KMS-11 (cell line): ENCODE data around the gene PYGM.

Experiments
- H2AFZ ChIP-seq: fragments of 200-600 bp; sonication (generic); 2 replicates; pipeline ENCODE4 v1.6.1; 2016; ENCODE audit warnings: antibody characterized with exemption, mixed run types, low read depth
- H3K27ac ChIP-seq: fragments of 200-600 bp; sonication (generic); 2 replicates; pipeline ENCODE4 v1.6.1; 2016; ENCODE audit warnings: mild to moderate bottlenecking, mixed run types
- H3K27me3 ChIP-seq: fragments of 200-600 bp; sonication (generic); 2 replicates; pipeline ENCODE4 v1.6.1; 2017; ENCODE audit warnings: mild to moderate bottlenecking, low read depth, mixed run types, moderate library complexity; ENCODE audit not compliant: insufficient read depth
- H3K36me3 ChIP-seq: fragments of 200-600 bp; sonication (generic); 2 replicates; pipeline ENCODE4 v1.6.1; 2017; ENCODE audit warnings: mild to moderate bottlenecking, mixed run types; ENCODE audit not compliant: insufficient read depth
- H3K4me1 ChIP-seq: fragments of 200-600 bp; sonication (generic); 2 replicates; pipeline ENCODE4 v1.6.1; 2016; ENCODE audit warnings: mild to moderate bottlenecking, low read depth, mixed run types; ENCODE audit not compliant: poor library complexity, severe bottlenecking
- H3K4me2 ChIP-seq: fragments of 200-600 bp; sonication (generic); 2 replicates; pipeline ENCODE4 v1.7.0; 2016; ENCODE audit warnings: mild to moderate bottlenecking, mixed run types
- H3K4me3 ChIP-seq: fragments of 200-600 bp; sonication (generic); IDR thresholded peaks from 2 replicates; pipeline ENCODE4 v1.6.1; 2017; ENCODE audit warnings: low read depth, low read length, mixed read lengths; ENCODE audit not compliant: insufficient read depth
- H3K79me2 ChIP-seq: fragments of 200-600 bp; sonication (generic); 2 replicates; pipeline ENCODE4 v1.6.1; 2016; ENCODE audit warnings: low read depth, mixed run types; ENCODE audit not compliant: insufficient read depth
- H3K9ac ChIP-seq: fragments of 200-600 bp; sonication (generic); 2 replicates; pipeline ENCODE4 v1.6.1; 2016; ENCODE audit warnings: mild to moderate bottlenecking, mixed run types
- H4K20me1 ChIP-seq: fragments of 200-600 bp; sonication (generic); 2 replicates; pipeline ENCODE4 v1.6.1; 2016; ENCODE audit warnings: mild to moderate bottlenecking, mixed run types; ENCODE audit not compliant: insufficient read depth
- CTCF ChIP-seq: fragments of 200-600 bp; sonication (generic); conservative IDR thresholded peaks from 2 replicates; pipeline ENCODE4 v1.6.1; 2017; ENCODE audit warnings: low read depth, mild to moderate bottlenecking, antibody characterized with exemption, low read length, moderate library complexity, mixed read lengths

PYGM gene

DNA sequence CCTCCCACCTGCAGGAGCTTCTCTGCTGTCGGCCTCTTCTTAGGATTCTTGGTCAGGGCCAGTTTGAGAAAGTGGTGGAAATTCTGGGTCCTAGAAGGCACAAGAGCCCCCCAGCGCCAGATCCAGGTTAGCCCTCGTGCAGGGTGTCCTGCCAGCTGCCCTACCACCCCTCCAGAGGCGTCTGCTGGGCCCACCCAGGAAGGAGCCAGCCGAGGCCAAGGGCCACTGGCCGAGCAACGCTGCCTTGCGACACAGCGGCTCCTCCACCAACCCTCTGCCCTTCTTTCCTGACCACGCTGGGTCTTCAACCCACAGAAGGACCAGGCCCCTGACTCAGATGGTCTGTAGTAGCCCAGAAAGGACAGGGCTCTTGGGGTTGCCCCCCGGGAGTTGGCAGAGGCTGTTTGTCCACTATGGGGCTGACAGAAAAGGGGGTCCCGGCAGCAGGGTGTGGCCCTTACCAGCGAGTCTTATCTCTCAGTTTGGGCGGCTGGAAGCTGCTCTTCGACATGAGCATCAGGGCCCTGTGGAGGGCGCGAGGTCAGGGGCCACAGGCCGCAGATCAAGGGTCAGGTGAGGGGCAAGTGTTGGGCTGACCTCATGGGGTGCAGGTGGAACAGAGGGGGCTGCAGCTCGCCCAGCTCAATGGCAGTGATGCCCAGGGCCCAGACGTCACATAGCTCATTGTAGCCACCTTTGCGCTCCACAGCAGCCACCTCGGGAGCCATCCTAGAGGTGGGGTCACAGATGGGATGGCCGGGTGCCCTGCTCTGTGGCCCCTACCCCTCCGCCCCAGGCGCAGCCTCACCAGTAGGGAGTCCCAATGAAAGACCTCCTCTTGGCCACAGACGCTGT, 40.8 kb upstream of the PYGM start:
- TF ChIP-seq CTCF, result no peak
- no peak overlapping the region for H3K9ac ChIP-seq

GRCh38 chr11:64799623-64800302, 40.0 kb upstream of the PYGM start:
- H2AFZ ChIP-seq, result no peak overlapping the region
- peaks cover 12% of the 10 kb centered on the region for H3K4me1 ChIP-seq
- no peak overlapping the region for H3K27ac ChIP-seq
- TF ChIP-seq CTCF, result no peak
- no peak overlapping the region for H3K4me3 ChIP-seq
- H3K79me2 ChIP-seq, result no peaks in the 10 kb centered on the region
- no peak overlapping the region for H3K4me2 ChIP-seq
- H3K36me3 ChIP-seq, result no peaks in the 10 kb centered on the region
- H3K9ac ChIP-seq, result no peak overlapping the region
- H4K20me1 ChIP-seq, result no peaks in the 10 kb centered on the region
- no peaks in the 10 kb centered on the region for H3K27me3 ChIP-seq

More for the DNA sequence above, 40.8 kb upstream of the PYGM start:
- no peaks in the 10 kb centered on the region for H3K36me3 ChIP-seq
- H2AFZ ChIP-seq, result no peak overlapping the region
- H3K4me3 ChIP-seq, result no peak overlapping the region
- H3K27me3 ChIP-seq, result no peaks in the 10 kb centered on the region
- no peaks in the 10 kb centered on the region for H3K79me2 ChIP-seq
- H3K4me2 ChIP-seq, result no peak overlapping the region
- peaks cover 12% of the 10 kb centered on the region for H3K4me1 ChIP-seq
- no peak overlapping the region for H3K27ac ChIP-seq
- H4K20me1 ChIP-seq, result no peaks in the 10 kb centered on the region

- H3K27me3 ChIP-seq, result no peaks in the 10 kb centered on the region
- H3K4me3 ChIP-seq, result no peak overlapping the region
- TF ChIP-seq CTCF, result no peak
- no peaks in the 10 kb centered on the region for H3K36me3 ChIP-seq
- no peaks in the 10 kb centered on the region for H4K20me1 ChIP-seq
- no peak overlapping the region for H3K4me2 ChIP-seq
- no peak overlapping the region for H2AFZ ChIP-seq
- no peak overlapping the region for H3K9ac ChIP-seq
- no peaks in the 10 kb centered on the region for H3K79me2 ChIP-seq
- H3K4me1 ChIP-seq, result peaks cover 12% of the 10 kb centered on the region
- H3K27ac ChIP-seq, result no peak overlapping the region
These were observed 39.5 kb upstream of the PYGM start for GRCh38 chr11:64799256-64799622.

DNA sequence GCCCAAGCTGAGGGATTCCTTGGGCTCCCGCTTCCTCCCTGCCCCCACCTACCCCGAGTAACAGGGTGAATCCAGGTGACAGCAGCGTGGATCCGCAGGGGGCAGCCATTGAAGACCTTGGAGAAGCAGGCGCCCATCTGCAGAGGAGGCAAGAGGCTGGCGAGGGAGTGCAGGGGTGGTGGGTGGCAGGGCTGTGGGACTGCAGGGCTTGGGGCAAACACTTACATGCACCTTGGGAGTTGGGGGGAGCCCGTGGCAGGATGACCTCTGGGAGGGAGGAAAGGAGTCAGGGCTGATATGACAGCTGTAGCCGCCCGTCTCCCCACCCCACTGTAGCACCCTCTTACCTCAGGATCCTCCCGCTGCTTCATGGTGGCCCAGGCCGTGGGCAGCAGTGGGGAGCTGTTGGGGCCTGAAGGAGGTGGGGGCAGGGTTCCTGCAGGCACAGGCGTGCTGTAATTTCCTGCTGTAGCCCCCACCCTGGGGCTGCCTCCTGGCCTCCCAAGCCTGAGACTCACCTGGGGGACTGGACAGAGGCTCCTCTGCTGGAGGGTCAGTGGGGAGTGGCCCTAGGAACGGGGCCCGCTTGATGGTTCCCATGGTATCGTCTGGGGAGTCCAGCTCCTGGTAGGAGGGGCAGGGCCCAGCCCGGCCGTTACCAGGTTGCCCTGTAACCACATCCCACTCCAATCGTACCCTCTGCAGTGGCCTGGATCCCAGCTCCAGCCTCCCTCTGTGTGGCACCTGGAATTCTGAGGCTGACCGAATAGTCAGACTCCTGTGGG, 37.2 kb upstream of the PYGM start:
- no peak overlapping the region for H3K4me2 ChIP-seq
- no peak for TF ChIP-seq CTCF
- H3K9ac ChIP-seq, result no peak overlapping the region

More for the DNA sequence above, 37.2 kb upstream of the PYGM start:
- Histone ChIP-seq H3K4me1 (no peaks in the 10 kb centered on the region), H3K27me3 (no peaks in the 10 kb centered on the region), H3K79me2 (no peaks in the 10 kb centered on the region), H3K27ac (no peak overlapping the region), H3K36me3 (no peaks in the 10 kb centered on the region), H4K20me1 (no peaks in the 10 kb centered on the region), H2AFZ (no peak overlapping the region), H3K4me3 (no peak overlapping the region)
